ENCODE measurements around the gene ACADVL.

Gene ACADVL

DNA sequence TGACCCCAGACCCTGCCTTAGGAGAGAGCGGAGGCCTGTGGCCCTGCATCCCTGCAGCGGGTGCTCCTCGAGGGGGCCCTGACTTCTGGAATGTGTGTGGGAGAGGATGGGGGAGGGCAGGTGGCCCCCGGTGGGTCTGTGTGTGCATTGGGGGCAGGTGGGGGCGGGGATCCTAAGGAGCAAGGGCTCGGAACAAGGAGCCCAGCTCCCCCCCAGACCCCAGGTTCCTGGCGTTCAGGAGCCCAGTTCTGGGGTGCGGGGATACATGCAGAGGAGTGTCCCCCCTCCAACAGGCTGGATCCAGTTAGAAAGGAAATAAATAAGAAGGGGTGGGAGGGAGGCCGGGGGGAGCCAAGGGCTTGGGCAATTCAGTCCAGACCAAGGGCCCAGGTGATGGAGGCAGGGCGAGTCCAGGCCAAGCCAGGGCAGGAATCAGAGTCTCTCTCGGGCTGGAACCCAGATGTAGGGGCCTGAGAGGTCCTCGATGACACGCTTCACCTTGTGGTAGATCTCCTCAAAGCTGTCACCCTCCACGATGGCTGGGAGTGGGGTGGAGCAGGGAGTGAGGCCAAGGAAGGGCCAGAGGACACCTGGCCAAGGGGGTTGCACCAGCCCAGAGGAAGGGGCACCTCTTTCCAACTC lies 29.3 kb upstream of the ACADVL start:
- no peaks in the 10 kb centered on the region for H4K20me1 ChIP-seq (ENCODE audit: insufficient read depth)
- no peaks in the 10 kb centered on the region for H3K4me1 ChIP-seq (ENCODE audit: low read depth, poor library complexity, severe bottlenecking)
- no peaks in the 10 kb centered on the region for H3K79me2 ChIP-seq (ENCODE audit: insufficient read depth, low read depth)
- H3K4me3 ChIP-seq (IDR thresholded peaks at IDR 0.05; ENCODE audit: insufficient read depth, low read depth, low read length), result no peak overlapping the region
- TF ChIP-seq, protein P1, sequence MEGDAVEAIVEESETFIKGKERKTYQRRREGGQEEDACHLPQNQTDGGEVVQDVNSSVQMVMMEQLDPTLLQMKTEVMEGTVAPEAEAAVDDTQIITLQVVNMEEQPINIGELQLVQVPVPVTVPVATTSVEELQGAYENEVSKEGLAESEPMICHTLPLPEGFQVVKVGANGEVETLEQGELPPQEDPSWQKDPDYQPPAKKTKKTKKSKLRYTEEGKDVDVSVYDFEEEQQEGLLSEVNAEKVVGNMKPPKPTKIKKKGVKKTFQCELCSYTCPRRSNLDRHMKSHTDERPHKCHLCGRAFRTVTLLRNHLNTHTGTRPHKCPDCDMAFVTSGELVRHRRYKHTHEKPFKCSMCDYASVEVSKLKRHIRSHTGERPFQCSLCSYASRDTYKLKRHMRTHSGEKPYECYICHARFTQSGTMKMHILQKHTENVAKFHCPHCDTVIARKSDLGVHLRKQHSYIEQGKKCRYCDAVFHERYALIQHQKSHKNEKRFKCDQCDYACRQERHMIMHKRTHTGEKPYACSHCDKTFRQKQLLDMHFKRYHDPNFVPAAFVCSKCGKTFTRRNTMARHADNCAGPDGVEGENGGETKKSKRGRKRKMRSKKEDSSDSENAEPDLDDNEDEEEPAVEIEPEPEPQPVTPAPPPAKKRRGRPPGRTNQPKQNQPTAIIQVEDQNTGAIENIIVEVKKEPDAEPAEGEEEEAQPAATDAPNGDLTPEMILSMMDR (conservative IDR thresholded peaks at IDR 0.05; ENCODE audit: low read depth, low read length), result no peak
- no peaks in the 10 kb centered on the region for H3K27me3 ChIP-seq (ENCODE audit: insufficient read depth, low read depth)
- H3K36me3 ChIP-seq (ENCODE audit: insufficient read depth), result no peaks in the 10 kb centered on the region
- no peak overlapping the region for H2AFZ ChIP-seq (ENCODE audit: low read depth)
- H3K27ac ChIP-seq, result no peak overlapping the region
- no peak overlapping the region for H3K4me2 ChIP-seq
- no peak overlapping the region for H3K9ac ChIP-seq

DNA sequence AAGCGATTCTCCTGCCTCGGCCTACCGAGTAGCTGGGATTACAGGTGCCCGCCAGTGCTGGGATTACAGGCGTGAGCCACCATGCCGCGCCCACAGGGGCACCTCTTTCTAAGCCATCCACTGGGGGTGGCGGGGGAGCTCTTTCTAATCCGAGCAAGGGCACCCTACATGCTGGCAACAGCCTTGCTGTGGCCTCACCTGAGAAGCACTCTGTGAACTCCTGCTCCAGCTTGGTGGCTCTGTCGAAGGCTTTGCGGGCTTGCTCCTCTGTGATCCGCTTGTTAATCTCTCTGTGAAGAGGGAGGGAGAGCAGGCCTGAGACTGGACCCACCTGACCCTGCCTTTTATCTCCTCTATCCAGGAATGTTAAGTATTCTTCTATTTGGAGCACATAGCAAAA lies 28.7 kb upstream of the ACADVL start:
- H3K79me2 ChIP-seq (ENCODE audit: insufficient read depth, low read depth), result no peaks in the 10 kb centered on the region
- H3K27me3 ChIP-seq (ENCODE audit: insufficient read depth, low read depth), result no peaks in the 10 kb centered on the region
- no peak overlapping the region for H3K4me2 ChIP-seq
- H4K20me1 ChIP-seq (ENCODE audit: insufficient read depth), result no peaks in the 10 kb centered on the region
- H2AFZ ChIP-seq (ENCODE audit: low read depth), result no peak overlapping the region
- H3K4me1 ChIP-seq (ENCODE audit: low read depth, poor library complexity, severe bottlenecking), result no peaks in the 10 kb centered on the region
- no peaks in the 10 kb centered on the region for H3K36me3 ChIP-seq (ENCODE audit: insufficient read depth)
- no peak overlapping the region for H3K27ac ChIP-seq
- no peak overlapping the region for H3K9ac ChIP-seq
- H3K4me3 ChIP-seq (IDR thresholded peaks at IDR 0.05; ENCODE audit: insufficient read depth, low read depth, low read length), result no peak overlapping the region
- TF ChIP-seq, protein P1 (conservative IDR thresholded peaks at IDR 0.05; ENCODE audit: low read depth, low read length), result no peak

DNA sequence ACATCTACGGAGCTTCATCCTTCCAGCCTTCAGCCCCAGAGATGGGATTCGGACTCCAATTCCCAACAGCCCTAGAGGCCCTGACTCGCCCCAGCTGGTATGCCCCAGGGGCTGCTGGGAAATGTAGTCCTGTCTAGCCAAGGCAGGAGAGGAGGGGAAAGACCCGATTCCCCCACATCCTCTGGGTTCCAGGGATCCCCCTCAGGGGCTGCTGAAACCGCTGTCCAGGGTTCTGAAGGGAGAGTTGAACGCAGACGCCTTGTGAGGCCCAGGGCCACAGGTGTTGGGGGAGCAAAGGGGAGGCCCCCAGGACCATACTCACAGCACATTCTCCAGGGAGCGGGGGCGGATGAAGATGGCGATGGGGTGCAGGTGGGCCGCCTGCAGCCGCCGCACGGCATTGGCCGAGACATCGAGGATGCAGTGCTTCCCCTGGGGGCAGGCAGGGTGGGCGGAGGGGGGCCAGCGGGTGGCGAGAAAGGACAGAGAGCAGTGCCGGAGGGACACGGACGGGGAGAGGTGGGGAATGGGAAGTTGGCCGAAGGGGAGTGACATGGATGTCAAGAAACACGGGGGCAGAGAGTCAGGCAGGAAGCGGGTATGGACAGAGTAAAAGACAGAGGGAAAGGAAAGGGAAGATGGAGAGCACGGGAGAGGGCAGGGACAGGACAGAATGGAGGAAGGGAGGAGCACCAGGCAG lies 28.0 kb upstream of the ACADVL start:
- no peaks in the 10 kb centered on the region for H3K36me3 ChIP-seq (ENCODE audit: insufficient read depth)
- TF ChIP-seq, protein P1 (conservative IDR thresholded peaks at IDR 0.05; ENCODE audit: low read depth, low read length), result no peak
- no peaks in the 10 kb centered on the region for H4K20me1 ChIP-seq (ENCODE audit: insufficient read depth)
- H3K27me3 ChIP-seq (ENCODE audit: insufficient read depth, low read depth), result no peaks in the 10 kb centered on the region
- no peak overlapping the region for H3K9ac ChIP-seq
- no peak overlapping the region for H3K4me2 ChIP-seq
- H3K27ac ChIP-seq, result no peak overlapping the region
- H3K4me3 ChIP-seq (IDR thresholded peaks at IDR 0.05; ENCODE audit: insufficient read depth, low read depth, low read length), result no peak overlapping the region
- H2AFZ ChIP-seq (ENCODE audit: low read depth), result no peak overlapping the region
- no peaks in the 10 kb centered on the region for H3K4me1 ChIP-seq (ENCODE audit: low read depth, poor library complexity, severe bottlenecking)
- no peaks in the 10 kb centered on the region for H3K79me2 ChIP-seq (ENCODE audit: insufficient read depth, low read depth)

DNA sequence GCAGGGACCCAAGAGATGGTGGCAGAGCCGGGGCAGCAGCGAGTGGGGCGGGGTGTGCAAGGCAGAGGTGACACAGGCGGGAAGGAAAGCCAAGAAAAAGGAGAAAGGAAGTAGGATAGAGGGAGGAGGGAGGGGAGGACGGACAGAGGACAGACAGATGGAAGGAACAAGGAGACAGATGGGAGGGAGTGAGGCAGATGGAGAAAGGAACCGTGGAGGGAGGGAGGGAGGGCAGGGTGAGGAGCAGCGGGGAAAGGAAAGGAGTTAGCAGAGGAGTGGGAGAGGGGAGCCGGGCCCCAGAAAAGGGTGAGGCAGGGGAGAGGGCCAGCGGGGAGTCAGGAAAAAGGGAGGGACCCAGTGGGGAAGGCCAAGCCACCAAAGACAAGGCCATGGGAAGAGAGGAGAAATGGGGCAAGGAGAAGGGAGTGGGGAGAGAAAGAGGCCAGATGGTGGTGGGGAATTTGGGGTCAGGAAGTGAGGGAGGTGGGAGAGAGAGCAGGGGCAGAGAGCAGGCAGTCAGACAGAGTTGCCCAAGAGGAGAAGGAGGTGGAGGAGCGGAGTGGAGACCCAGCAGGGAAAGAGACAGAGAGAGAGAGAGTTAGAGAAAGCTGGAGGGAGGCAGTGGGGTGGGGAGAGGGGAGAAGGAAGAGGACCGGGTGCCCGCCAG lies 27.3 kb upstream of the ACADVL start:
- Histone ChIP-seq H3K4me3 (IDR thresholded peaks at IDR 0.05; ENCODE audit: insufficient read depth, low read depth, low read length) (no peak overlapping the region), H2AFZ (ENCODE audit: low read depth) (no peak overlapping the region), H4K20me1 (ENCODE audit: insufficient read depth) (no peaks in the 10 kb centered on the region), H3K36me3 (ENCODE audit: insufficient read depth) (no peaks in the 10 kb centered on the region), H3K4me2 (no peak overlapping the region), H3K9ac (no peak overlapping the region), H3K27ac (no peak overlapping the region), H3K79me2 (ENCODE audit: insufficient read depth, low read depth) (no peaks in the 10 kb centered on the region), H3K4me1 (ENCODE audit: low read depth, poor library complexity, severe bottlenecking) (no peaks in the 10 kb centered on the region), H3K27me3 (ENCODE audit: insufficient read depth, low read depth) (no peaks in the 10 kb centered on the region)
- TF ChIP-seq, protein P1 (conservative IDR thresholded peaks at IDR 0.05; ENCODE audit: low read depth, low read length), result no peak
